ENCODE measurements around the gene KIF16B. TPM values are rescaled to one million over a fixed set of nuclear protein-coding genes. Genes with fewer than 3 reads are reported as not detected.

Gene KIF16B
- total RNA-seq, 1 experiment from 2014 or later: 15.8 TPM

DNA sequence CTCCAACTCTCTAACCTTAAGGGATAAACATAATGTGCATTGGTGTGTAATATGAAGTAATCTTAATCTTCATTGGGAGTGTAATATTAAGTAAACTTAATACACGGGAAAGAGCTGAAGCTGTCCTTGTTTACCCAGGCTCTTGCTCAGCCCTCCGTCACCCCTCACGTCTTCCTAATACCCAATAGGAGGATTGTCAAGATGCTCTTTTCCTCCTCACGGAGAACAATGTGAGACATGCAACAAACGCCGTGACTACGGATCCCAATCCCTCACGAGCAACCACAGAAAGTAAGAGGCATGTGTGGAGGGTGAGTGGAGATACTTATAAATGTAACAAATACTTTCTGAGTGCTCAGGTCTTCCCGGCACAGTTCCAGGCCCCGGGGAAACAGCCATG is 11.0 kb downstream of the KIF16B start:
- H3K27ac Mint-ChIP-seq (ENCODE audit: low read depth, unreplicated experiment): no peak overlapping the region
- peaks cover 6% of the 10 kb centered on the region for H3K4me1 Mint-ChIP-seq (ENCODE audit: insufficient read depth, unreplicated experiment)
- ChIA-PET CTCF (no interaction called here), POLR2A (no interaction called here)
- no peak for DNase-seq (ENCODE audit: unreplicated experiment)
- TF ChIP-seq, protein P1, sequence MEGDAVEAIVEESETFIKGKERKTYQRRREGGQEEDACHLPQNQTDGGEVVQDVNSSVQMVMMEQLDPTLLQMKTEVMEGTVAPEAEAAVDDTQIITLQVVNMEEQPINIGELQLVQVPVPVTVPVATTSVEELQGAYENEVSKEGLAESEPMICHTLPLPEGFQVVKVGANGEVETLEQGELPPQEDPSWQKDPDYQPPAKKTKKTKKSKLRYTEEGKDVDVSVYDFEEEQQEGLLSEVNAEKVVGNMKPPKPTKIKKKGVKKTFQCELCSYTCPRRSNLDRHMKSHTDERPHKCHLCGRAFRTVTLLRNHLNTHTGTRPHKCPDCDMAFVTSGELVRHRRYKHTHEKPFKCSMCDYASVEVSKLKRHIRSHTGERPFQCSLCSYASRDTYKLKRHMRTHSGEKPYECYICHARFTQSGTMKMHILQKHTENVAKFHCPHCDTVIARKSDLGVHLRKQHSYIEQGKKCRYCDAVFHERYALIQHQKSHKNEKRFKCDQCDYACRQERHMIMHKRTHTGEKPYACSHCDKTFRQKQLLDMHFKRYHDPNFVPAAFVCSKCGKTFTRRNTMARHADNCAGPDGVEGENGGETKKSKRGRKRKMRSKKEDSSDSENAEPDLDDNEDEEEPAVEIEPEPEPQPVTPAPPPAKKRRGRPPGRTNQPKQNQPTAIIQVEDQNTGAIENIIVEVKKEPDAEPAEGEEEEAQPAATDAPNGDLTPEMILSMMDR (IDR thresholded peaks at IDR 0.05; ENCODE audit: unreplicated experiment): no peak
- no TSS peak for BruUV-seq (replicated peaks)
- H3K36me3 Mint-ChIP-seq (ENCODE audit: insufficient read depth, unreplicated experiment): no peaks in the 10 kb centered on the region
- intact Hi-C loops (cut with micrococcal nuclease): no loop called here
- H3K9me3 Mint-ChIP-seq (ENCODE audit: unreplicated experiment): no peaks in the 10 kb centered on the region
- no peak overlapping the region for H3K4me3 Mint-ChIP-seq (ENCODE audit: unreplicated experiment)
- H3K27me3 Mint-ChIP-seq (ENCODE audit: insufficient read depth, unreplicated experiment): no peaks in the 10 kb centered on the region

DNA sequence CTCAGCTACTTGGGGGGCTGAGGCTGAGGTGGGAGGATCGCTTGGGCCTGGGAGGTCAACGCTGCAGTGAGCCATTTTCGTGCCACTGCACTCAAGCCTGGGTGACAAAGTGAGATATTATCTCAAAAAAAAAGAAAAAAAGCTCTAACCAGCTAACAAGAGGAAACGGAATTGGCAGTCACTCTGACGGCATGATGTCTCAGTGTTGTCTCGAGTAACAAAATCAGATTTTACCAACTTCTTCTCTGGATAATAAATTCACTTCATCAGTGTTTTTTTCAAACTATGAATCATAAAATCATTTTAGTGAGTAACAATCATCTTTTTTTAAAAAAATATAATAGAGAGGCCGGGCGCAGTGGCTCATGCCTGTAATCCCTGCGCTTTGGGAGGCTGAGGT is 12.6 kb downstream of the KIF16B start:
- Mint-ChIP-seq H3K27ac (ENCODE audit: low read depth, unreplicated experiment) (no peak overlapping the region), H3K4me3 (ENCODE audit: unreplicated experiment) (no peak overlapping the region), H3K27me3 (ENCODE audit: insufficient read depth, unreplicated experiment) (no peaks in the 10 kb centered on the region), H3K36me3 (ENCODE audit: insufficient read depth, unreplicated experiment) (no peaks in the 10 kb centered on the region), H3K4me1 (ENCODE audit: insufficient read depth, unreplicated experiment) (peaks cover 19% of the 10 kb centered on the region), H3K9me3 (ENCODE audit: unreplicated experiment) (no peaks in the 10 kb centered on the region)
- CTCF ChIA-PET: no interaction called here
- BruUV-seq (replicated peaks): no TSS peak
- no peak for DNase-seq (ENCODE audit: unreplicated experiment)
- POLR2A ChIA-PET: interaction anchor here (0.7 to 1.1 kb wide), 2 partner anchors 32 to 884 kb away, joined by 3 read pairs; no protein-coding TSS in a partner anchor
- TF ChIP-seq, protein P1 (IDR thresholded peaks at IDR 0.05; ENCODE audit: unreplicated experiment): no peak
- intact Hi-C loops (cut with micrococcal nuclease): no loop called here

DNA sequence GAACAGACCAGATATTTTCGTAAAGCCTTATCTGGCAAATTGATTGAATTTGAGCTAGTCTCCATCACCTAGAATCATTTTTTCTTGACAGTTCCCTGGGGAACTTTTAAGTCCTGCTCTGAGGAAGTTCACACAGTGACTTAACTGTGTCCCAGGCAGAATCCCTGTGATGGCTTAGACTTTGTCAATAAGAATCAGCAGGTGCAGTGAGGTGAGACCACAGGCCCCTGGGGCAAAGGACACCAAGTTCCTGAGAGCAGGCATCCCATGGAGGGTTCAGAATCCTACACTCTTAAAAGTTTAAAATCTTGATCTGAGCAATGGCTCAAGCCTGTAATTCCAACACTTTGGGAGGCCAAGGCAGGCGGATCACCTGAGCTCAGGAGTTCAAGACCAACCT is 13.0 kb downstream of the KIF16B start:
- Mint-ChIP-seq H3K27me3 (ENCODE audit: insufficient read depth, unreplicated experiment) (no peaks in the 10 kb centered on the region), H3K9me3 (ENCODE audit: unreplicated experiment) (no peaks in the 10 kb centered on the region), H3K4me1 (ENCODE audit: insufficient read depth, unreplicated experiment) (peaks cover 23% of the 10 kb centered on the region), H3K36me3 (ENCODE audit: insufficient read depth, unreplicated experiment) (no peaks in the 10 kb centered on the region), H3K4me3 (ENCODE audit: unreplicated experiment) (no peak overlapping the region), H3K27ac (ENCODE audit: low read depth, unreplicated experiment) (no peak overlapping the region)
- TF ChIP-seq, protein P1 (IDR thresholded peaks at IDR 0.05; ENCODE audit: unreplicated experiment): no peak
- DNase-seq (ENCODE audit: unreplicated experiment): no peak
- BruUV-seq (replicated peaks): no TSS peak
- CTCF ChIA-PET: no interaction called here
- POLR2A ChIA-PET: interaction anchor here (0.7 to 1.1 kb wide), 2 partner anchors 32 to 885 kb away, joined by 3 read pairs; no protein-coding TSS in a partner anchor
- intact Hi-C loops (cut with micrococcal nuclease): no loop called here

DNA sequence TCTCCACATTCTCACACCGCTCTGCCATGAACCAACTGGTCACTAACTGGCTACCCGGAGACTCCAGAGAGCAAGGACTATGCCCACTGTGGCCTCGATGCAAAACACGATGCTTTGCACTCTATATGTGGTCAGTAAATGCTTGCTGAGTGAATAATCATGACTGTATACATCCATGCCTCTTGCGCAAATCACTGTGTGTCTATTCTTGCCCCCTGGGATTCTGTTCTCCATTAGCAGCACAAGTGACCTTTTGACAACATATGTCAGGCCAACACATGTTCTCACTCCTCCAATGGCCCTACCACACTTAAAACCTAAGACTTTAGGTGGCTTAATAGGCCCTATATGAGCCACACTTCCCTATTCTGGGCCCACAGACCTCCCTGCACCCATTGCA is 16.9 kb downstream of the KIF16B start:
- POLR2A ChIA-PET: interaction anchor here (1.5 kb wide), 1 partner anchor 25 kb away, joined by 3 read pairs; no protein-coding TSS in a partner anchor
- CTCF ChIA-PET: interaction anchor here (1.1 to 2.3 kb wide), 3 partner anchors 10 to 80 kb away, joined by 3 to 8 read pairs (median 6); no protein-coding TSS in a partner anchor
- no peaks in the 10 kb centered on the region for H3K27me3 Mint-ChIP-seq (ENCODE audit: insufficient read depth, unreplicated experiment)
- peaks cover 25% of the 10 kb centered on the region for H3K4me1 Mint-ChIP-seq (ENCODE audit: insufficient read depth, unreplicated experiment)
- H3K4me3 Mint-ChIP-seq (ENCODE audit: unreplicated experiment): no peak overlapping the region
- peak overlapping the region; percentile 13 for H3K27ac Mint-ChIP-seq (ENCODE audit: low read depth, unreplicated experiment)
- BruUV-seq (replicated peaks): no TSS peak
- no peaks in the 10 kb centered on the region for H3K9me3 Mint-ChIP-seq (ENCODE audit: unreplicated experiment)
- intact Hi-C loops (cut with micrococcal nuclease): no loop called here
- no peaks in the 10 kb centered on the region for H3K36me3 Mint-ChIP-seq (ENCODE audit: insufficient read depth, unreplicated experiment)
- DNase-seq (ENCODE audit: unreplicated experiment): peak; percentile 83
- TF ChIP-seq, protein P1 (IDR thresholded peaks at IDR 0.05; ENCODE audit: unreplicated experiment): no peak

Measured in MCF 10A (cell line).